Activated CD8-positive, alpha-beta memory T cell treated with anti-CD3 and anti-CD28 coated beads, Interleukin-2, amount 50 U/mL, for 24 hours (primary cell): ENCODE results near the gene NPY1R.

ENCODE experiments used
- DNase-seq: peaks from one replicate; pipeline ENCODE4 v3.0.0-alpha.2; 2020; ENCODE audit errors: extremely low read depth

NPY1R gene

DNA sequence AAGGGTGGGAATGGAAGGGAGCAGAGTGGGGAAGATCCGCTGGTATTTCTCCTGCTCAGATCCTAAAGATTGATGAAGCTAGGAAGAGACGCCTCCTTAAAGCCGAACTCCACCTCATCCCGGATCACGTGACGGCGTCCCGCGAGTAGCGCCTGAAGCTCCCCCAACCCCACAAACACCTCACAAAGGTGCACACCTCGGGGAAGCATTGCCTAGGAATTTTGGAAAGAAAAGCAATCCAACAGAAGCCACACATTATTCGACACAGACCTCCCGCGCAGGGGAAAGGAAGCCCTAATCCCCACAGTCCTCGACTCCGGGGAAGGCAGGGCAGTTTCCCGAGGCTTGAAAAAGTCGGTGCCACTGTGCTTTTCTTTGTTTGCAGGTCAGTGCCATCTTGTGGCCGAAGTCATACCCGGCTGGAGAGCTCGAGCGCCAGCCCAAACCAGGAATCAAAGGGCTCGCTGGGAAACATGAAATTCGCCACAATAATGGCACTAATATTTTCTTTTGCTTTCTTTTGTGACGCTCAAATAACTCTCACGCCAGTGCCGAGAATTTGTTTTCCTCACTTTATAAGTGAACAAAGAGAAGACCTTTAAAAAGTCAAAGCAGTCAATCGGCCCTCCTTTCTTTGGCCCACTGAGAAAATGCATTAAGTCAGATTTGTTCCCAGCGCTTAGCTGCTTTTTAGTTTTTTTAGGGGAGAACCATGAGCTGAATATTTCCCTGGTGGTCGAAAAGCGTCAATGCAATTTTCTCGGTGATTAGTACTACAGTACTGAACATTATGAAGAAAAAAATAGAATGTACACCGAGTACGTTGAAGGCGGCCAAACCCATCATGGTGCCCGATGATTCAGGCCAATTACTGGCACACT lies at the start of gene NPY1R:
NPY1R (minus strand) TSS at position 71 of the 881 bp plus-strand sequence. CDS start 6,042 bp downstream, outside the sequence.
- DNase-seq: no peak

DNA sequence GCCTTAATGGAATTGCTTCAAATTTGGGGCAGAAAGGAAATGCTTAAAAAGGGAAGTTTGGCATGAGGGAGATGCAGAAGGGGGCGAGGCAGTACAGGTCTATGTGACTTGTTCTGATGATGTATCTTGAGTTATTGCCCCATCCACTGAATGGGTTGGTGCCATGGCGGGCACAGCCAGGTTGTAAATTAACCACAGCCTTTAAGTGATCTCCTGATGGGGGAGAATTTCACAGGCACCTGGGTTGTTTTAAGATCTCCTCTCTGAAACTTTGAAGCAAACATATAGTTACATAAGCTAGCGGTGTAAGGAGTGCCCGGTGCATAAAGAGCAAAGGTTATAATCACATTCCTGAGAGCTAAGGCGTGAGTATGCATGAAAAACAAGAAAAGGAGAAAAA lies 48.3 kb upstream of the NPY1R start:
- DNase-seq: no peak

DNA sequence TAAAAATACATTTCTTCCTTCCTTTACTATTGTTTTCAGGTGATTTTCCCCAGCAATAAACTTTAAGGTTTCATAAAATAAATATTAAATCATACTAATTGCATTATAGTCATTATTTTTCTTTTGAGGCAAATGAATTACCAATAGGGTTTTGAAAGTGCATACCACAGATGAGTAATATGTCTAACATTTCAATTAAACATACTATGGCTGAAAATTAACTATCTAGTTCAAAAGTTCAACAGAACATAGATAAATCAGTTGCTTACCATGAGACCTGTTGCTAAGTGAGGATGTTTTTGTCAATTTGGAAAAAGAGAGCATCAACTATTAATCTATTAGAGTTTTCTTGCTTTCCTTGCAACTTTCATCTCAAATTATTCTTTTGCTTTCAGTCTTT lies 46.3 kb upstream of the NPY1R start:
- DNase-seq: no peak

DNA sequence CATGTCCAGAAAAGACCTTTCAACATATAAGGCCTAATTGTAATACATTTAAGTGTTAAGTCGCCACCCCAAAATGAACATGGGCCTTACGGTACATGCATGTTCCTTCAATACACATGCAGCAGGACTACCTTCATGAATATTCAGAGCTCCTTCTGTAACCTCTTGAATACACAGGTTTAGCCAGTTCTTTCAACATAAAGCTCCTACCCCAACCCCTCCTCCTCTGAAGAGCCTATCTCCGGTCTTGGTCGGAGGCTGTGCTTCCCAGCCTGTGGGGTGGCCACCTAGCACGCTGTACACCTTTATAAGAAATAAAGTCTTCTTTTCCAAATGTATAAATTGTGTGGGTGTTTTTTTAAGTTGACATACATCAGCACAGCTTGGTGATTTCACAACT lies 39.6 kb upstream of the NPY1R start:
- no peak for DNase-seq

DNA sequence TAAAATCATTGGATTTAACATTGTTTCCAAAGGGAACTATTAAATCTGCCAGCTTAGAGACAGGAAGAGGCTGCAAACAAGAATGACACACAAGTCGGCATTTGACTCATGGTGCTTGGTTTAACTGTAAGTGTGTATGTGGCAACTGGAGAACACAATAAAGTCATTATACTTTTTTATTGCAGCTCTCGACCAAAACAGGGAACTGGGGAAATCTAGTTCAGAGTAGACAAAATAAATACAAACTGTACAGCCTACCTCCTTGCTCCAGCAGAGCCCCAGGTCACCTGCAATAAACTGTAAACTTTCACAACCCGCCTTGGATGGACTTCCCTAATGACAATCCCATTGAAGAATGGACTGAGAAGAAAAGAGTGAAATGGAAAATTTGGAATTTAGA lies 35.3 kb upstream of the NPY1R start:
- DNase-seq: no peak

GRCh38 chr4:163356104-163356503 lies 23.7 kb upstream of the NPY1R start:
- no peak for DNase-seq

- DNase-seq: no peak
Measured at GRCh38 chr4:163353054-163353453, 20.7 kb upstream of the NPY1R start.

GRCh38 chr4:163350672-163351071 lies 18.3 kb upstream of the NPY1R start:
- no peak for DNase-seq

- DNase-seq: no peak
Measured at GRCh38 chr4:163344147-163345125, 12.0 kb upstream of the NPY1R start.

- no peak for DNase-seq
Measured at GRCh38 chr4:163343604-163344146, 11.3 kb upstream of the NPY1R start, which contains the start of gene NPY5R. TSS of gene NPY5R (plus strand) at chr4:163343892. CDS start at chr4:163350274, 6,382 bp downstream.

DNA sequence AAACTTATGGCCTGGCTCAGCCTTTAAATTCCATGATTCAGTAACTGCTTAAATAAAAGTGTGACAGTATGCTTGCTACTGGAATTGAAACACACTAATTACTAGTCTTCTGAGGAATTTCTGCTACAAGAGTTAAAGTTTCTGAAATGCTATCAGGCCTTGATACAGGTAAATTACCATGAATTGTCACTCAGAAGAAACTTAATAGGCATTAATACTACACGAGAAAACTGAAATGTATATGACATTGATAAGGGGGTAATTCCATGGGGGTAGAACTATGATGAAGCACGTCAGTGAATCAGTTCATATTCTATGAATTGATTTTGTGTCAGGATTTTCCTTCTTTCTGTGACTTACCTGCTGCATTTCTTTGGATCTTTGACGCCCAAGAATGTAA lies 3.0 kb upstream of the NPY1R start:
- DNase-seq: no peak

GRCh38 chr4:163331629-163332376 lies 593 bp downstream of the NPY1R start:
- no peak for DNase-seq

DNA sequence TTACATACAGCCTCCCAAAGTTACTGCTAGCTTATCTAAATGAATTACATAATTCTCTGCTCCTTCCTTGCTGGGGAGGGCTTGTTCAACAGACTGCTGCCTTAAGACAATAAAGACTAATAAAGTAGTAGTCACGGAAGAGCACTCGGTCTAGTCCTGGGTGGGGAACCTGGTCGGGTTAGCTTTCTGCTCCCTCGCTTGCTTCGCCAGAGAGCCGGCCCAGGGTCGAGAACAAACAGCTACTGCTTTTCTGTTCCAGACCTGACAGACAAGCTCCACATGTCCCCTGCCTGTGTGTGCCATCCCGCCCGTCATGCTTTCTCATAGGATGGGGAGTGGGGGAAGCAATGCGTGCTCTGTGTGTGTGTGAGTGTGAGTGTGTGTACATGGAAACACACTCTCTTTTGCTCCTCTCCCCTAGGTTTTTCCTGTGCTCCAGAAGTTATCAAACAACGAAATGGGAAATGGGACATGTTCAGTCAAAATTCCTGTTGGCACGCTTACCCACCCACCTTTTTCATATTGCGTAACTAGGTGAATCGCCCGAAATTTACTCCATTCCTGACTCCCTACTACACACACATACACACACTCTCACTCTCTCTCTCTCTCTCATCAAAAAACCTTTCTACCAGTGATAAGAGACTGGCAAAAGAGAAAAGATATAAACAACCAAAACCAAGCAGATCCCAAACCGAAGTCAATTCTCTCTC lies 1.3 kb downstream of the NPY1R start:
- DNase-seq: no peak

GRCh38 chr4:163317110-163317509 lies 15.3 kb downstream of the NPY1R start:
- no peak for DNase-seq

DNA sequence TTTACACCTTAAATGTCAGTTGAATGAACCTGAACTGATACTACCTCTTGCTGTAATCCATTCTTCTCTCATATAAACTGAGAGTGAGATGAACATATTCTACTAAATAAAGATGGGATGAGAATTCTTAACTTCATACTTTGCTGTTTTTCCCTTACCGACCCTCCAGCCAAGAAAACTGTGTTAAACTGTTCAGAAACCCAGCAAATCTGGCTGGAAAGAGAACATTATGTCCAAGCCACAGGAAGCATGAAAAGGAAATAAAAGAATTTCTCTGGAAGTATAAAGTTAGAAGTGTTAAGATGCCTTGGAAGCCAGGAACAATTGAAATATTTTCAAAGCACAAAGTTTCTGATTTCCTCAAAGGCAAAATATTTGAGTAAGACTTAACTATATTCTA lies 22.9 kb downstream of the NPY1R start:
- DNase-seq: no peak

DNA sequence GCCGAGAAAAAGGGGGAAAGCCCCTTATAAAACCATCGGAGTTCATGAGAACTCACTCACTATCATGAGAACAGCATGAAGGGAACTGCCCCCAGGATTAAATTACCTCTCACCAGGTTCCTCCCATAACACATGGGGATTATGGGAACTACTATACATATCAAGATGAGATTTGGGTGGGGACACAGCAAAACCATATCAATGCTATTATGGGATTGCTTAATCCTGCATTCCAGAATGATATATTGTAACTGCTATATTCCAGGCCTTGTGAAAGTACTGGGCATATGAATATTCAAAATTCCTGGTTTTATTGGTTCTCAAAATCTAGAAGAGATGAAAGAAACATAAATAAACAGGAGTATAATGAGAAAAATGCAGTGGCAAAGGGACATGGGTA lies 29.3 kb downstream of the NPY1R start:
- DNase-seq: no peak

DNA sequence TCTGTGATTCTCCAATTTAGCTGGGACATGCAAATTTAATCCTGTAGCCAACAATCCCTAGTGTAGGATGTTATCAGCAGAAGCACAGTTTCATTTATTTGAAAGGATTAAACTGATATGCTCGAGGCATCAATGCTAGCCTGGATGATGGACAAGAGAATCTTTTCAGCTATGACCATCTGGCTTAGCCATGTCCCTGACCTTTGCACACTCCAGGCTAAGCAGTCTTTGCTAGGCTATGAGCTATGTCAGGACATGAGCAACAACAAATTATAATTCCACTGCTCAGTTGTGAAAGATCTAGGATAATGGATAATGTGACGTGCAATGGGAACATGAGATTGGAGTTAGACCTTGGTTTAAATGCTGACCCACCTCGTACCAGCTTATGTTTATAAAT lies 32.0 kb downstream of the NPY1R start:
- DNase-seq: no peak

DNA sequence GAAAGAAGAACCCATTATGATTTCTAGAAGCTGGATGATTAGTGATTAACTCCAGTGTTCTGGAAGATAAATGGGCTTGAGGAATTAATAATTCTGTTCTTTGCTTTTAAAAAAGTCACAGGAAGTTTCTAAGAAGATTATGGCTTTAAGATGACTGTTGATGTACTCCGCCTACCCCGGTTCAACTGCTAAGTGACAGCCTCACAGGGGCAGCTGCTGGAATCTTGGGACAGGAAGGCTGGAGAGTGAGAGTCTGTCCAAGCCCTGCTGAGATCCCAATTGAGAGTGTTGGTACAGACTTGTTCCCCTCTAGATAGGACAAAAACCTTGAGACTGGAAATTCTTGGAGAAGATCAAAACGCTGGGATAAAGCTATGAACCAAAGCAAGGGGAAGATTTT lies 37.3 kb downstream of the NPY1R start:
- DNase-seq: no peak

DNA sequence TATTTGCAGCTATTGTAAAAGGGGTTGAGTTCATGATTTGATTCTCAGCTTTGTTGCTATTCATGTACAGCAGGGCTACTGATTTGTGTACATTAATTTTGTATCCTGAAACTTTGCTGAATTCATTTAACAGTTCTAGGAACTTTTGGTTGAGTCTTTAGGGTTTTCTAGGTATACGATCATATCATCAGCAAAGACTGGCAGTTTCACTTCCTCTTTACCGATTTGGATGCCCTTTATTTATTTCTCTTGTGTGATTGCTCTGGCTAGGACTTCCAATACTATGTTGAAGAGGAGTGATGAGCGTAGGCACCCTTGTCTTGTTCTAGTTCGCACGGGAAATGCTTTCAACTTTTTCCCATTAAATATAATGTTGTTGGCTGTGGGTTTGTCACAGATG lies 48.1 kb downstream of the NPY1R start:
- DNase-seq: no peak

DNA sequence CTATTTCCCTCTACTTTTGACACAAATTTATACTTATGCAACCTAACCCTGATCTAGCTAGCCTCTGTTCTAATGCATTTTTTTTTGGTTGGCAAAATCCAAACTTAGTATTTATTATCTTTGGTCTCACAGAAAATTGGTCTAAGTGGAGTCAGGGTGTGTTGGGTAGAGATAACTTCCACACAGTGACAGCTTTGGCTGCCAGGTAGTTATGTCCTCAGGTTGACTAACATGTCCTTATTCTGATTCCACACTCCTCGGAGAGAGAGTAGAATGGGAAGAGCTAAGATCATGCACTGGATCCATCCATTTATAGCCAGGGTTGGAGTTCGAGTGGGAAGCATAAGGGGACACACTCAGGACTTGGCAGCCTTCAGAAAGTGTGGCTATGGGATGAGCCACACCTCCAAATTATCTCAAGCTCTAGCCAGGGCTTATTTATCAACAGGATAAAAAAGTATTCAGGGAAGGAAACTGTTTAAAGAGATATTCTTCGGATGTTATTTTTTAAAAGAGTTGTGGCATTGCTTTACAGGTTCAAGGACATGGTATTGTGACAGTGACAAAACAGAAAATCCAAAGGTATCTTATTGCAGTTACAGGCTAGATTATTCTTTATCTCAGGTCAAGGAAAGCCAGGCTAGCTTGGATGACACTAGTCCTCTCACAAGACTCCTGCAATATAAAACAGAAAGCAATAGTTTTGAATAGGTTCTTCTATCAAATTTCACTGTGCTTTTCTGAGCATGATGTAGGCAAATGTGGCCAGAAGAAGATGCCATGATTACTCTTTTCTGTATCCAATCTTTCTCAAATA lies 51.5 kb downstream of the NPY1R start:
- DNase-seq: no peak
